MCF 10A (cell line): Measurements from ENCODE around the gene NDUFA5. TPM values are rescaled to one million over a fixed set of nuclear protein-coding genes. Genes with fewer than 3 reads are reported as not detected.

ENCODE experiments used
- BruUV-seq: library from RNA; stranded (reverse); fragments of 400-500 nt; replicated peaks from 2 replicates; lab custom pipeline; 2021; lab: Mats Ljungman, UMichigan
- CTCF ChIA-PET: fragments of 300-600 bp; sonication (Branson Sonifier 250); formaldehyde crosslinking; extraction: SDS; loops from one replicate; lab custom pipeline; 2021; ENCODE audit warnings: antibody characterized with exemption, inconsistent platforms; lab: Yijun Ruan, JAX
- POLR2A ChIA-PET: fragments of 300-600, 350-650 bp; sonication (Branson Sonifier 250); formaldehyde crosslinking; extraction: SDS; loops from one replicate; lab custom pipeline; 2020; ENCODE audit warnings: antibody characterized with exemption, inconsistent platforms; lab: Yijun Ruan, JAX
- DNase-seq: peaks from one replicate; pipeline ENCODE4 v3.0.0-alpha.2; 2018; ENCODE audit not compliant: unreplicated experiment
- H3K27ac Mint-ChIP-seq: one replicate; pipeline ENCODE4 v1.8.0; 2022; ENCODE audit warnings: mild to moderate bottlenecking, low read depth, mixed read lengths; ENCODE audit not compliant: unreplicated experiment
- H3K27me3 Mint-ChIP-seq: one replicate; pipeline ENCODE4 v1.8.0; 2022; ENCODE audit warnings: mixed read lengths; ENCODE audit not compliant: insufficient read depth, unreplicated experiment
- H3K36me3 Mint-ChIP-seq: one replicate; pipeline ENCODE4 v1.8.0; 2022; ENCODE audit warnings: mild to moderate bottlenecking, moderate library complexity, mixed read lengths; ENCODE audit not compliant: insufficient read depth, unreplicated experiment
- H3K4me1 Mint-ChIP-seq: one replicate; pipeline ENCODE4 v1.8.0; 2022; ENCODE audit warnings: mixed read lengths; ENCODE audit not compliant: insufficient read depth, unreplicated experiment
- H3K4me3 Mint-ChIP-seq: one replicate; pipeline ENCODE4 v1.8.0; 2022; ENCODE audit warnings: mild to moderate bottlenecking, moderate library complexity, mixed read lengths; ENCODE audit not compliant: unreplicated experiment
- H3K9me3 Mint-ChIP-seq: one replicate; pipeline ENCODE4 v1.8.0; 2022; ENCODE audit warnings: mixed read lengths; ENCODE audit not compliant: unreplicated experiment
- intact Hi-C: fragments of 100-400 bp; cut with micrococcal nuclease; formaldehyde crosslinking; loops from 2 replicates; pipeline ENCODE4 v1.14.1; 2022
- total RNA-seq: library from RNA; stranded (reverse); gene quantifications from 2 replicates; pipeline ENCODE4 v1.2.3, GENCODE V29; 2022
- TF ChIP-seq, protein P1 (sequence below): fragments of 200-600 bp; IDR thresholded peaks from one replicate; pipeline ENCODE4 v1.8.0; 2022; ENCODE audit warnings: antibody characterized with exemption, mild to moderate bottlenecking; ENCODE audit not compliant: unreplicated experiment

The NDUFA5 gene
- total RNA-seq, 1 experiment from 2014 or later: 71.9 TPM

DNA sequence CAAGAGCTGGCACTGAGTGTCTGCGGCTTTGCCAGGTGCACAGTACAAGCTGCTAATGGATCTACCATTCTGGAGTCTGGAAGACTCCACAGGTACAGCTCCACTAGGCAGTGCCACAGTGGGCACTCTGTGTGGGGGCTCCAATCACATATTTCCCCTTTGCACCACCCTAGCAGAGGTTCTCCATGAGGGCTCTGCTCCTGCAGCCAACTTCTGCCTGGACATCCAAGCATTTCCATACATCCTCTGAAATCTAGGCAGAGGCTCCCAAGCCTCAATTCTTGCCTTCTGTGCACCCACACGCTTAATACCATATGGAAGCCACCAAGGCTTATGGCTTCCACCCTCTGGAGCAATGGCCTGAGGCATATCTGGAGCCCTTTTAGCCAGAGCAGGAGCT, 52.4 kb downstream of the NDUFA5 start:
- Mint-ChIP-seq H3K4me3 (no peak overlapping the region), H3K9me3 (peaks cover 9% of the 10 kb centered on the region), H3K36me3 (no peaks in the 10 kb centered on the region), H3K27me3 (no peaks in the 10 kb centered on the region), H3K4me1 (no peaks in the 10 kb centered on the region), H3K27ac (no peak overlapping the region)
- ChIA-PET POLR2A (no interaction called here), CTCF (interaction anchor here (1.2 kb wide), 1 partner anchor 11 kb away, joined by 3 read pairs; no protein-coding TSS in a partner anchor)
- TF ChIP-seq, protein P1, sequence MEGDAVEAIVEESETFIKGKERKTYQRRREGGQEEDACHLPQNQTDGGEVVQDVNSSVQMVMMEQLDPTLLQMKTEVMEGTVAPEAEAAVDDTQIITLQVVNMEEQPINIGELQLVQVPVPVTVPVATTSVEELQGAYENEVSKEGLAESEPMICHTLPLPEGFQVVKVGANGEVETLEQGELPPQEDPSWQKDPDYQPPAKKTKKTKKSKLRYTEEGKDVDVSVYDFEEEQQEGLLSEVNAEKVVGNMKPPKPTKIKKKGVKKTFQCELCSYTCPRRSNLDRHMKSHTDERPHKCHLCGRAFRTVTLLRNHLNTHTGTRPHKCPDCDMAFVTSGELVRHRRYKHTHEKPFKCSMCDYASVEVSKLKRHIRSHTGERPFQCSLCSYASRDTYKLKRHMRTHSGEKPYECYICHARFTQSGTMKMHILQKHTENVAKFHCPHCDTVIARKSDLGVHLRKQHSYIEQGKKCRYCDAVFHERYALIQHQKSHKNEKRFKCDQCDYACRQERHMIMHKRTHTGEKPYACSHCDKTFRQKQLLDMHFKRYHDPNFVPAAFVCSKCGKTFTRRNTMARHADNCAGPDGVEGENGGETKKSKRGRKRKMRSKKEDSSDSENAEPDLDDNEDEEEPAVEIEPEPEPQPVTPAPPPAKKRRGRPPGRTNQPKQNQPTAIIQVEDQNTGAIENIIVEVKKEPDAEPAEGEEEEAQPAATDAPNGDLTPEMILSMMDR: no peak
- no peak for DNase-seq
- intact Hi-C loops: no loop called here
- BruUV-seq: no TSS peak

DNA sequence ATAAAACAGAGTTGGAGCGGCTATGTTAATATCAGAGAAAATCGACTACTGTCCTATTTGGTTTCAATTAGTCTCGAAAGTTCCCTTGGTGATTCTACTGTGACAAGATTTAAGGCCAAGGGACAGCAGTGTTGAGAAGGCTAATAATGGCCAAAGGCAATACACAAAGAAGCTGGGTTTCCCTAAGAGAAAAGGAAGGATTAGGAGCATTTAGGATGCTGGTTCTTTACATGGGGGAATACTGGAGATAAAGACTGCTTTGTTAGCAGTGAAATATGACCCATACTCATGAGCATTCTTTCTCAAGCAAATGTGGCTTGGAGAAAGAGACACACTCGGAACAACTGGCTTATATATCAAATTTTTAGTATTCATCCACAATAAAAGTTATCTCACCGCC, 55.4 kb downstream of the NDUFA5 start:
- Mint-ChIP-seq H3K9me3 (peaks cover 9% of the 10 kb centered on the region), H3K36me3 (no peaks in the 10 kb centered on the region), H3K27ac (no peak overlapping the region), H3K4me1 (no peaks in the 10 kb centered on the region), H3K27me3 (no peaks in the 10 kb centered on the region), H3K4me3 (no peak overlapping the region)
- no TSS peak for BruUV-seq
- intact Hi-C loops: no loop called here
- no peak for DNase-seq
- ChIA-PET POLR2A (no interaction called here), CTCF (interaction anchor here (0.7 to 1.7 kb wide), 2 partner anchors 9 to 1355 kb away, joined by 3 to 6 read pairs; no protein-coding TSS in a partner anchor)
- TF ChIP-seq, protein P1: no peak

DNA sequence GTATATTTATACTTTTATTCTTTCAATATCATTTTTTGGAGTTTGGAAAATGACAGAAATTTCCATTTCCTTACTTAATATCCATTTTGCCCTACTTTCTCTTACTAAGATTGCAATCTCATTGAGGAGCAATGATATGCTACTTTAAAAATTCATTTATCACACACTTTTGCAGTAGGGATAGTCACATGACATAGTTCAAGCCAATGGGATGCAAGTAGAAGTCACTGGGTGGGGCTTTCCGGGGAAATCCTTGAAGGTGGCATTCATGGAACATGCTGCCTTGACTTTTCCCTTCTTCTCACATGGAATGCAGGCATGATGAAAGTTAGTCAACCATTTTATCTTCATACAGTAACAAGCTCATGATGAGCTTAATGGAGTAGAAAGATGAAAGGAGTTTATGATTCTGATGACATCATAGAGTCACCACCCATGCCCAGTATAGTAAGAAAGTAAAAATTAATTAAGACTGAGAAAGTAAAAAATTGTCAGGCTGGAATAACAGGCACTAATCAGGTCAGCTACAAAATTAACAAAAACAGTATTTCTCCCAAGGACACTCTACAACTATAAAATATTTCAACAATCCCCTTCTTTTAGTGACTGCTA, 56.6 kb downstream of the NDUFA5 start:
- BruUV-seq: no TSS peak
- no peaks in the 10 kb centered on the region for H3K4me1 Mint-ChIP-seq
- CTCF ChIA-PET: interaction anchor here (1.7 kb wide), 1 partner anchor 8 kb away, joined by 6 read pairs; no protein-coding TSS in a partner anchor

DNA sequence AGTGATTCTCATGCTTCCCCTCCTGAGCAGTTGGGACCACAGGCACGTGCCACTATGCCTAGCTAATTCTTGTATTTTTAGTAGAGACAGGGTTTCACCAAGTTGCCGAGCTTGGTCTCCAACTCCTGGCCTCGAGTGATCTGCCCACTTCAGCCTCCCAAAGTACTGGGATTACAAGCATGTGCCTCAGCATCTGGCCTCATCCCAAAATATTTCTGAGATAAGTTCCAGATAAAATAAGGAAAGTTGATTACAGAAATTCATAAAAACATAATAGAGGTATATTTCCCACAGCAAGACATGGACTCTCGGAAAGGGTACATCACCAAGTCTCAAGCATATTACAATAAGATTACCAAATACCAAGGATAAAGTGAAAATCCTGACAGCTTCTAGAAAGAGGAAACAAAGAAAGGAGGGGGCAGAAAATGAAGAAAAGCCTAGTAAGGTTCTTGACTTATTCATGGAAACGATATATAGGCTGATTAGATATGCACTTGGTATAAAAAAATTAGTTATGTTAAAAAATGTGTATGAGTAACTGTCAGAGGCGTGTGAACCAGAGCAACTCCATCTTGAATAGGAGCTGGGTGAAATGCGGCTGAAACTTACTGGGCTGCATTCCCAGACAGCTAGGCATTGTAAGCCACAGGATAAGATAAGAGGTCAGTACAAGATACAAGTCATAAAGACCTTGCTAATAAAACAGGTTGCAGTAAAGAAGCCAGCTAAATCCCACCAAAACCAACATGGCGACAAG, 58.2 kb downstream of the NDUFA5 start:
- Mint-ChIP-seq H3K36me3 (no peaks in the 10 kb centered on the region), H3K4me1 (no peaks in the 10 kb centered on the region), H3K27ac (no peak overlapping the region), H3K27me3 (no peaks in the 10 kb centered on the region), H3K4me3 (no peak overlapping the region), H3K9me3 (no peaks in the 10 kb centered on the region)
- no TSS peak for BruUV-seq
- DNase-seq: no peak
- TF ChIP-seq, protein P1: no peak
- intact Hi-C loops: loop anchor here (10.0 kb wide), 1 partner anchor 185 kb away; no protein-coding TSS in a partner anchor
- ChIA-PET POLR2A (no interaction called here), CTCF (interaction anchor here (0.7 to 1.2 kb wide), 3 partner anchors 9 to 202 kb away, joined by 3 to 5 read pairs (median 3); no protein-coding TSS in a partner anchor)

More for the DNA sequence above, 56.6 kb downstream of the NDUFA5 start:
- no peak overlapping the region for H3K4me3 Mint-ChIP-seq
- no peaks in the 10 kb centered on the region for H3K36me3 Mint-ChIP-seq
- intact Hi-C loops: no loop called here
- DNase-seq: no peak
- TF ChIP-seq, protein P1: no peak
- H3K27me3 Mint-ChIP-seq: no peaks in the 10 kb centered on the region
- no peak overlapping the region for H3K27ac Mint-ChIP-seq
- peaks cover 3% of the 10 kb centered on the region for H3K9me3 Mint-ChIP-seq
- POLR2A ChIA-PET: interaction anchor here (0.6 kb wide), 1 partner anchor 49 kb away, joined by 4 read pairs; no protein-coding TSS in a partner anchor
